HepG2 (cell line): ENCODE measurements around the gene SLC2A8.

ENCODE experiments used
- CTCF ChIP-seq: sonication (generic); formaldehyde crosslinking; IDR thresholded peaks from 2 replicates; pipeline ENCODE4 v1.5.0; 2020; ENCODE audit warnings: mild to moderate bottlenecking, missing genetic modification reagents, moderate library complexity
- ELF1 ChIP-seq: sonication (generic); formaldehyde crosslinking; IDR thresholded peaks from 2 replicates; pipeline ENCODE4 v1.4.0; 2020; ENCODE audit warnings: missing genetic modification reagents
- ELF3 ChIP-seq: IDR thresholded peaks from 2 replicates; pipeline ENCODE4 v1.6.1; 2016; ENCODE audit warnings: missing genetic modification reagents, missing compliant biosample characterization
- EZH2 ChIP-seq: conservative IDR thresholded peaks from 2 replicates; pipeline ENCODE4 v1.6.1; 2012; ENCODE audit warnings: mild to moderate bottlenecking, low read depth, low read length, moderate library complexity
- IRF2 ChIP-seq: IDR thresholded peaks from 2 replicates; pipeline ENCODE4 v1.6.1; 2018; ENCODE audit warnings: missing genetic modification reagents, missing compliant biosample characterization
- NPAS2 ChIP-seq: sonication (generic); formaldehyde crosslinking; IDR thresholded peaks from 2 replicates; pipeline ENCODE4 v1.8.0; 2022; ENCODE audit warnings: mild to moderate bottlenecking, missing genetic modification reagents, borderline replicate concordance
- SIN3A ChIP-seq: IDR thresholded peaks from 2 replicates; pipeline ENCODE4 v1.6.1; 2011; ENCODE audit warnings: low read depth, mild to moderate bottlenecking, control low read depth, low read length, borderline replicate concordance
- SRSF9 ChIP-seq: fragments of 200-400 bp; formaldehyde crosslinking; IDR thresholded peaks from 2 replicates; pipeline ENCODE4 v1.6.1; 2018; ENCODE audit warnings: borderline replicate concordance, mild to moderate bottlenecking, low read depth, low read length; ENCODE audit not compliant: insufficient read depth, poor library complexity, severe bottlenecking
- TAF1 ChIP-seq: sonication (generic); formaldehyde crosslinking; IDR thresholded peaks from 2 replicates; pipeline ENCODE4 v1.4.0; 2020; ENCODE audit warnings: missing genetic modification reagents
- TCF7 ChIP-seq: sonication (generic); IDR thresholded peaks from 2 replicates; pipeline ENCODE4 v1.6.1; 2016; ENCODE audit warnings: antibody characterized with exemption, low read depth
- ZNF143 ChIP-seq: sonication (generic); formaldehyde crosslinking; IDR thresholded peaks from 2 replicates; pipeline ENCODE4 v1.4.0; 2020; ENCODE audit warnings: missing genetic modification reagents
- ZNF230 ChIP-seq: sonication (generic); formaldehyde crosslinking; IDR thresholded peaks from 2 replicates; pipeline ENCODE4 v1.4.0; 2020; ENCODE audit warnings: mild to moderate bottlenecking, missing genetic modification reagents
- ZZZ3 ChIP-seq: sonication (generic); formaldehyde crosslinking; IDR thresholded peaks from 2 replicates; pipeline ENCODE4 v1.4.0; 2020; ENCODE audit warnings: missing genetic modification reagents, mild to moderate bottlenecking, borderline replicate concordance
- TF ChIP-seq, protein P1 (sequence below): sonication (generic); formaldehyde crosslinking; IDR thresholded peaks from 2 replicates; pipeline ENCODE4 v1.8.1; 2023; ENCODE audit warnings: mild to moderate bottlenecking, missing genetic modification reagents, borderline replicate concordance

DNA sequence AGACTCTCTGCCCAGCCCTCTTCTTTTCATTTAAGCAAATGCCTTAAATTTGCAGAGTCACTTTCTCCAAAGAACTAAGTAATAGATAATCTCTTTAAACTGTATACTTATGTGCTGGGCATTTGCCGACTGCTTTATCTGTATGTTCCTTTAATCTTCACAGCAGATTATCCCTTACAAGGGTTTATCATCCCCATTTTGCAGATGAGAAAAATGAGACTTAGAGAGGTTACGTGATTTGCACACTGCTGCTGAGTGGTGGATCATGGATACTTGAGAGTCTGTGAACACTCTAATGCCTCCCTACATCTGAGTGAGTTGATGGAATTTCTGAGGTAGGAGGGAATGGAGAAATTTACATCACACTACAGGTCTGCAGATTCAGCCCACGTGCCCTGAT, 31.4 kb downstream of the SLC2A8 start:
- TF ChIP-seq ZZZ3 (CRISPR knock-in tag) (no peak), SIN3A (no peak), CTCF (no peak), SRSF9 (no peak), ELF3 (CRISPR knock-in tag) (no peak), IRF2 (CRISPR knock-in tag) (no peak), ELF1 (CRISPR knock-in tag) (no peak), TCF7 (no peak), EZH2 (no peak), NPAS2 (CRISPR knock-in tag) (no peak), TAF1 (CRISPR knock-in tag) (no peak), ZNF230 (CRISPR knock-in tag) (no peak), ZNF143 (no peak)
- TF ChIP-seq, protein P1, sequence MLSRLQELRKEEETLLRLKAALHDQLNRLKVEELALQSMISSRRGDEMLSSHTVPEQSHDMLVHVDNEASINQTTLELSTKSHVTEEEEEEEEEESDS (CRISPR knock-in tag) = no peak
